Spinal cord (tissue), 10 donors: ENCODE measurements around the gene THEM4. TPM values are rescaled to one million over a fixed set of nuclear protein-coding genes. Genes with fewer than 3 reads are reported as not detected.
"Not testable (repeated sequence)": the region's sequence is repeated elsewhere in the genome, so short reads cannot be mapped to it uniquely, and the experiment has no call there.

Experiments used
- DNase-seq, 6 donors: peaks; one replicate each; pipeline versions ENCODE4 v3.0.0 to v3.0.0-alpha.2; 2013 to 2015; ENCODE audit warnings: low spot score in 6 of 6, low read depth in 4 of 6
- H3K27ac ChIP-seq: one replicate; pipeline ENCODE4 v1.5.1; 2013; ENCODE audit warnings: low read depth, low read length, control low read depth
- H3K27me3 ChIP-seq: one replicate; pipeline ENCODE4 v1.6.1; 2013; ENCODE audit warnings: low read length; ENCODE audit not compliant: control insufficient read depth, insufficient read depth
- H3K36me3 ChIP-seq: one replicate; pipeline ENCODE4 v1.6.1; 2013; ENCODE audit warnings: low read length; ENCODE audit not compliant: control insufficient read depth, insufficient read depth
- H3K4me1 ChIP-seq: one replicate; pipeline ENCODE4 v1.6.1; 2013; ENCODE audit warnings: low read length; ENCODE audit not compliant: control insufficient read depth, insufficient read depth
- H3K4me3 ChIP-seq: one replicate; pipeline ENCODE4 v1.5.1; 2013; ENCODE audit warnings: low read depth, low read length, control low read depth
- H3K9me3 ChIP-seq: one replicate; pipeline ENCODE4 v1.6.1; 2013; ENCODE audit warnings: low read length; ENCODE audit not compliant: control insufficient read depth, insufficient read depth
- WGBS: methylation state at CpG from one replicate; pipeline ENCODE4 v1.1.5; 2013; ENCODE audit warnings: missing lambda C conversion rate; ENCODE audit not compliant: insufficient coverage; 5-methylcytosine and 5-hydroxymethylcytosine counted together
- polyA plus RNA-seq, 2 donors: library from polyadenylated mRNA; unstranded; fragments of 120-200 nt; gene quantifications; one replicate each; pipeline ENCODE4 v1.2.1, GENCODE V29; 2013; ENCODE audit not compliant: insufficient read length in 2 of 2
- total RNA-seq, 2 donors: library from RNA; depleted of rRNA in 1 of 2; stranded (reverse); fragments of 120-200 nt in 1 of 2; fragments of >200 nt in 1 of 2; gene quantifications; one replicate each; pipeline versions ENCODE4 v1.2.3 to v1.2.4, GENCODE V29; 2013 to 2014
- donor health status: healthy.

Gene THEM4
- total and polyA plus RNA-seq, 4 donors = 13.0 to 34.0 (median 21.3) TPM

DNA sequence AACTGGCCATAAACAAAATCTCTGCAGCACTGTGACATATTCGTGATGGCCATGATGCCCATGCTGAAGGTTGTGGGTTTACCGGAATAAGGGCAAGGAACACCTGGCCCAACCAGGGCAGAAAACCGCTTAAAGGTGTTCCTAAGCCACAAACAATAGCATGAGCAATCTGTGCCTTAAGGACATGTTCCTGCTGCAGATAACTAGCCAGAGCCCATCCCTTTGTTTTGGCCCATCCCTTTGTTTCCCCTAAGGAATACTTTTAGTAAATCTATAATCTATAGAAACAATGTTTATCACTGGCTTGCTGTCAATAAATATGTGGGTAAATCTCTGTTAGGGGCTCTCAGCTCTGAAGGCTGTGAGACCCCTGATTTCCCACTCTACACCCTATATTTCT is 8.5 kb downstream of the THEM4 start:
- WGBS = 100% methylated on average over 1 of the region's 3 CpGs

DNA sequence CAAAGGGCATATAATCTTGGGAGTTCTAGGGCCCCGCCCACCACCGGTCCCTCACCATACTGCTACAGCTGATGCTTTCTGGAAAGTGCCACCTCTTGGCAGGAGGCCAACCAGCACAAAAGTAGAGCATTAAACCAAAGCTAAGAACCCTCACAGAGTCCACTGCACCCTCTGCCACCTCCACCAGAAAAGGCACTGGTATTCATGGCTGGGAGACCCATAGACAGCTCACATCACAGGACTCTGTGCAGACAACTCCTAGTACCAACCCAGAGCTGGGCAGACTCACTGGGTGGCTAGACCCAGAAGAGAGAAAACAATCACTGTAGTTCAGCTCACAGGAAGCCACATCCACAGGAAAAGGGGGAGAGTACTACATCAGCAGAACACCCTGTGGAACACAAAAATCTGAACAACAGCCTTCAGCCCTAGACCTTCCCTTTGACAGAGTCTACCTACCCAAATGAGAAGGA is 10.8 kb downstream of the THEM4 start:
- WGBS = 64% methylated on average over 2 of the region's 2 CpGs
- Histone ChIP-seq H3K9me3 (no peaks in the 10 kb centered on the region), H3K4me3 (no peak overlapping the region), H3K36me3 (peaks cover 3% of the 10 kb centered on the region), H3K27me3 (no peaks in the 10 kb centered on the region), H3K4me1 (no peaks in the 10 kb centered on the region), H3K27ac (no peak overlapping the region)
- no peak for DNase-seq

More for the DNA sequence above, 8.5 kb downstream of the THEM4 start:
- not testable (repeated sequence) for H3K9me3 ChIP-seq, H3K4me3 ChIP-seq, DNase-seq, H3K36me3 ChIP-seq, H3K27ac ChIP-seq, H3K4me1 ChIP-seq, H3K27me3 ChIP-seq

DNA sequence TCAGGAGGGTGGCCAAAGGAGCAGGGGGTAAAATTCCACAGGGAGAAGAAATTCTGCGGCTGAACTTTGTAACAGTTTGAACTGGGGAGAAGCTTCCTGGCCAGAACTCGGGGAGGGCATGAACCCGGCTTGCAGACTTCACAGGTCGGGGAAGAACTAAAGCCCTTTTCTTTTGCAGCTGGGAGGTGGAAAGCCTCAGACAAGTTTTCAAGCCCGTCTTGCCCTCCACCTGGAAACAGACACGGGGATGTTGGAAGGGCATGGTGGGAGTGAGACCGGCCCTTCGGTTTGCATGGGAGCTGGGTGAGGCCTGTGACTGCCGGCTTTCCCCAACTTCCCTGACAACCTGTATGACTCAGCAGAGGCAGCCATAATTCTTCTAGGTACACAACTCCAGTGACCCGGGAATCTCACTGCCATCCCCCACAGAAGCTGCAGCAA is 11.3 kb downstream of the THEM4 start:
- no peak for DNase-seq
- WGBS = 90% methylated on average over 9 of the region's 10 CpGs
- H3K9me3 ChIP-seq = no peaks in the 10 kb centered on the region
- H3K27ac ChIP-seq = no peak overlapping the region
- peaks cover 3% of the 10 kb centered on the region for H3K36me3 ChIP-seq
- no peaks in the 10 kb centered on the region for H3K4me1 ChIP-seq
- no peaks in the 10 kb centered on the region for H3K27me3 ChIP-seq
- no peak overlapping the region for H3K4me3 ChIP-seq

DNA sequence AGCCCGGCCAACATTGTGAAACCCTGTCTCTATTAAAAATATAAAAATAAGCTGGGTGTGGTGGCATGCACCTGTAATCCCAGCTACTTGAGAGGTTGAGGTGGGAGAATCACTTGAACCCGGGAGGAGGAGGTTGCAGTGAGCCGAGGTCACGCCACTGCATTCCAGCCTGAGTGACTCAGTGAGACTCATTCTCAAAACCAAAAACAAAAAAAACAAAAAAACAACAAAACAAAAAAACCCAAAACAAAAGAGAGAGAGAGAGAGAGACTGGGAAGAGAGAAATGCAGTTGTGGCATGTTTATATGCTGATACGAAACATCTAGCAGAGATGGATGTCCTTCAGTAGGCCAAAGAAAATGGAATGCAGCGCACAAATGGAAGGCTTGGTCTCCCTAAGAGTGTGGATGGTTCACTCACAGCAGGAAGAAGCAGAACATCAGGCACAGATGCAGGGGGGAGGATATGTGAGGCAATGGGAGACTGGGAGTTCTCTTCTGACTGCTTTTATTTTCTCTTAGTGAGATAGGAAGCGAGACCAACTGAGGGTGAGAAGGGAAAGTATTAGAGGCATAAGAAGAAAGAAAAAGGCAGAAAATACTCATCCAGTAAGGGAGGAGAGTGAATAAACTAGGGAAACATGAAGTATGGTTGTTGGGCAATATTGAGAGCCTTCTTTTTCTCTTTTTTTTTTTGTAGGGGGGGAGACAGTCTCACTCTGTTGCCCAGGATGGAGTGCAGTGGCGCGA is 16.0 kb downstream of the THEM4 start:
- peaks cover 3% of the 10 kb centered on the region for H3K36me3 ChIP-seq
- H3K9me3 ChIP-seq = no peaks in the 10 kb centered on the region
- no peaks in the 10 kb centered on the region for H3K27me3 ChIP-seq
- 100% methylated on average over 3 of the region's 9 CpGs for WGBS
- no peaks in the 10 kb centered on the region for H3K4me1 ChIP-seq
- DNase-seq = no peak
- no peak overlapping the region for H3K27ac ChIP-seq
- H3K4me3 ChIP-seq = no peak overlapping the region

DNA sequence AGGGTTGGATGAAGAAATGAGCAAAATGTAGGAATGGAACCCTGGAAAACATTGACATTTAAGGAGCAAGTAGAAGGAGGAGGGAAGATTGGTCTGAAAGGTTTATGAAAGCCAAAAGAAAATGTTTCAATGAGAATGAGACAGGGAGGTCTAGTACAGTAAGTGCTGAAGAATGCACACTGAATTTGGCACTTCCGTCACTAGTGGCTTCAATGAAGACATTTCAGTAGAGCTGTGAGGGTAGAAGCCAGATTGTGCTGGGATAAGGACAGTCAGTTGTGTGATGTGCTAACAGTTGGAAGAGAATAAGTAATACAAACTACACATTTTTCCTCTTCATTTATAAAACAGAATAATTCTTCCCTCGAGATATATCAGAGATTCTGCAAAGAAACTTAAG is 17.1 kb downstream of the THEM4 start:
- no peak for DNase-seq
- Histone ChIP-seq H3K4me3 (no peak overlapping the region), H3K36me3 (peaks cover 4% of the 10 kb centered on the region), H3K27ac (no peak overlapping the region), H3K4me1 (no peaks in the 10 kb centered on the region), H3K27me3 (no peaks in the 10 kb centered on the region), H3K9me3 (no peaks in the 10 kb centered on the region)
- 78% methylated on average over 1 of the region's 2 CpGs for WGBS

DNA sequence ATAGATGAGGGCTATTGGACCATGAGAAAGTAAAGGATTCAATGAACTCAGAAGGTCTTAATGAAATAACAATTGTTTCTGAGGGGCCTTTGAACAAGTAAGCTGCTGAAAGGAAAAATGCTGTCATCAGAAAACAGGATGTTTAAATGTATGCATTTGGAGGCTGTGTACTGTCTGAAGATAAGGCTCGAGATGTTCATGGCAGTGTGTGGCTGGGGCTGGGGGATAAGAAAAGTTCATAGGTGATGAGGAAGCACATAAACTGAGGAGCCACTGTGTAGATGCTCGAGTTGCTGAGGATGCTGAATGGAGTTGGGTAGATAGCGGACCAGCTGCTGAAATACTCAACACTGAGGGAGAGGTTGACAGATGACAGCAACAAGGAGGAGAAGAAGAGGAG is 17.8 kb downstream of the THEM4 start:
- Histone ChIP-seq H3K36me3 (peaks cover 6% of the 10 kb centered on the region), H3K27me3 (no peaks in the 10 kb centered on the region), H3K4me3 (no peak overlapping the region), H3K27ac (no peak overlapping the region), H3K4me1 (no peaks in the 10 kb centered on the region), H3K9me3 (peaks cover 4% of the 10 kb centered on the region)
- WGBS = 87% methylated on average over 3 of the region's 3 CpGs
- no peak for DNase-seq

DNA sequence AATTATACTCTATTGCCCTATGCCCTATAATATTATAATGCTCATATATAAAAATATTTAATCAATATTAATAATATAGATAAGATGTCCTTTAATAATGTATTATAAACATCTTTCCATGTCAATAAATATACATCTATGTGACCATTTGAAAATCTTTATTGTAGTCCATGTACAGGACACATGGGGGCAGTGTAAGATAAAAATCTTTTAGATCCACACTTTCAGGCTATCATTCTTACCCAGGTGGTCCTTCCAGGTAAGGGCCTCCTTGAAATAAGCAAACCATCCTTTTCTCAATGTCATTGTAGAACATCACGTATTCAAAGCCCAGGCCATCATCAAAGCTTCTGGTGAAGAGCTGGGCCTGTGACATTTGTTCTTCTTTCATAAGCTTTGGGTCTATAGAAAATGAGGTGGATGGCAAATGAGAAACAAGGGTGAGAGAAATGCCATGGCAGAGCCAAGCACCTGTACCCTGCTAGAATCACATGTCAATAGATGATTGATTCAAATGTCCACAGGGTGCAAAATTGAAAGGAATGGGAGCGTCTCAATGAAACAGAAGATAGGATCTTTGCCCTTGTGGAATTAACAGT is 20.2 kb downstream of the THEM4 start:
- peak in 2 of 6 donors; percentile 10 to 69 for DNase-seq

DNA sequence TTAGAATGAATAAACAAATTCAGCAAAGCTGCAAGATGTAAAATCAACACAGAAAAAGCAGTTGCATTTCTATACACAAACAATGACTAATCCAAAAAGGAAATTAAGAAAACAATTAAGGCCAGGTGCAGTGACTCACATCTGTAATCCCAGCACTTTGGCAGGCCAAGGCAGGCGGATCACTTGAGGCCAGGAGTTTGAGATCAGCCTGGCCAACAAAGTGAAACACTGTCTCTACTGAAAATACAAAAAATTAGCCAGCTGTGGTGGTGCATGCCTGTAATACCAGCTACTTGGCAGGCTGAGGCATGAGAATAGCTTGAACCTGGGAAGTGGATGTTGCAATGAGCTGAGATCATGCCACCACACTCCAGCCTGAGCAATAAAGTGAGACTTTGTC is 22.3 kb downstream of the THEM4 start:
- no peaks in the 10 kb centered on the region for H3K4me1 ChIP-seq
- H3K36me3 ChIP-seq = peaks cover 3% of the 10 kb centered on the region
- no peak overlapping the region for H3K27ac ChIP-seq
- WGBS = 100% methylated on average over 1 of the region's 1 CpG
- H3K4me3 ChIP-seq = no peak overlapping the region
- no peak for DNase-seq
- no peaks in the 10 kb centered on the region for H3K27me3 ChIP-seq
- peaks cover 4% of the 10 kb centered on the region for H3K9me3 ChIP-seq

More for the DNA sequence above, 20.2 kb downstream of the THEM4 start:
- Histone ChIP-seq H3K4me3 (no peak overlapping the region), H3K27me3 (no peaks in the 10 kb centered on the region), H3K4me1 (no peaks in the 10 kb centered on the region), H3K27ac (no peak overlapping the region), H3K36me3 (peaks cover 6% of the 10 kb centered on the region), H3K9me3 (peaks cover 4% of the 10 kb centered on the region)
- WGBS = no CpG with 5 or more reads among the region's 2 CpGs

DNA sequence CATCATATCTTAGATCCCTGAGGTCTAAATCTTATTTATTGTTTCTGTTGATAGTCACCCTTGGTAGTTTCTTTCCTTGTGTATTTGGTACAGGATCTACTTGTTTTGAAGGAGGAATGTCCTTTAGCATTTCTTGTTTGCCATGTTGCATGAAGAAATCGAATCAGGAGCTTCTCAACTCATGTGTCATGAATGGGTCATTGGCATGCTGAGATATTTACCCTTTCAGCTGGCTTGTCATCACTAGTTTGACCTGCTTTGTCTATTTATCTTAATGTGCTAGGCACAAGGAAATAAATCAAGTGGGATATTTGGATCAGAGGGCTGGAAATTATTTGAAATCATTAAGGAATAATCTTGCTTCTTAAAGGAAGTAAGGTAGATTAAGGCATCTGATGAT is 23.8 kb downstream of the THEM4 start:
- no peak overlapping the region for H3K27ac ChIP-seq
- WGBS = 100% methylated on average over 1 of the region's 1 CpG

DNA sequence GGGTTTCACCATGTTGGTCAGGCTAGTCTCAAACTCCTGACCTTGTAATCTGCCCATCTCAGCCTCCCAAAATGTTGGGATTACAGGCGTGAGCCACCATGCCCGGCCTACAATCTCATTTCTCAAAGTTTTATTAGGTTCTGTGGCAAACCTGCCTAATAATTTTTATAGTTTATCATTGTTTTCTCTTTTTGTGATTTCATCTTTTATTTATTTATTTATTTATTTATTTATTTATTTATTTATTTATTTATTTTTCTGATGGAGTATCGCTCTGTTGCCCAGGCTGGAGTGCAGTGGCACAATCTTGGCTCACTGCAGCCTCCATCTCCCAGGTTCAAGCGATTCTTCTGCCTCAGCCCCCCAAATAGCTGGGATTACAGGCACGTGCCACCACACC is 24.4 kb downstream of the THEM4 start:
- not testable (repeated sequence) for H3K27me3 ChIP-seq, H3K4me3 ChIP-seq, H3K36me3 ChIP-seq, H3K9me3 ChIP-seq, H3K27ac ChIP-seq, H3K4me1 ChIP-seq, DNase-seq
- no CpG with 5 or more reads among the region's 5 CpGs for WGBS

More for the DNA sequence above, 23.8 kb downstream of the THEM4 start:
- peaks cover 4% of the 10 kb centered on the region for H3K9me3 ChIP-seq
- no peaks in the 10 kb centered on the region for H3K27me3 ChIP-seq
- H3K36me3 ChIP-seq = peaks cover 3% of the 10 kb centered on the region
- no peak overlapping the region for H3K4me3 ChIP-seq
- DNase-seq = no peak
- no peaks in the 10 kb centered on the region for H3K4me1 ChIP-seq
